ENCODE measurements around the gene SREBF2.

Gene SREBF2

GRCh38 chr22:41907436-41908401 is 74.8 kb downstream of the SREBF2 start:
- 85 to 87% methylated on average over 10 of the region's 10 CpGs for WGBS, 2 experiments
- peaks cover 8% of the 10 kb centered on the region for H3K4me1 ChIP-seq (ENCODE audit: control insufficient read depth, insufficient read depth, low read length)
- H3K9me3 ChIP-seq (ENCODE audit: control insufficient read depth, low read length), result no peaks in the 10 kb centered on the region
- no peak overlapping the region for H3K4me3 ChIP-seq (ENCODE audit: insufficient read depth, low read depth, low read length)
- peaks cover 10% of the 10 kb centered on the region for H3K36me3 ChIP-seq (ENCODE audit: control insufficient read depth, insufficient read depth, low read length)
- no peak overlapping the region for H3K27ac ChIP-seq (ENCODE audit: insufficient read depth, low read depth, low read length, poor library complexity, severe bottlenecking)
- H3K27me3 ChIP-seq (ENCODE audit: control insufficient read depth, insufficient read depth, low read length, poor library complexity, severe bottlenecking), result peaks cover 48% of the 10 kb centered on the region

- Histone ChIP-seq H3K27me3 (ENCODE audit: control insufficient read depth, insufficient read depth, low read length, poor library complexity, severe bottlenecking) (peaks cover 58% of the 10 kb centered on the region), H3K27ac (ENCODE audit: insufficient read depth, low read depth, low read length, poor library complexity, severe bottlenecking) (no peak overlapping the region), H3K4me3 (ENCODE audit: insufficient read depth, low read depth, low read length) (no peak overlapping the region), H3K4me1 (ENCODE audit: control insufficient read depth, insufficient read depth, low read length) (peaks cover 8% of the 10 kb centered on the region), H3K9me3 (ENCODE audit: control insufficient read depth, low read length) (no peaks in the 10 kb centered on the region), H3K36me3 (ENCODE audit: control insufficient read depth, insufficient read depth, low read length) (peaks cover 6% of the 10 kb centered on the region)
- WGBS, 2 experiments, result 80 to 83% methylated on average over 14 of the region's 14 CpGs
Measured at GRCh38 chr22:41908411-41909309, 75.8 kb downstream of the SREBF2 start.

GRCh38 chr22:41909310-41910049 is 76.6 kb downstream of the SREBF2 start:
- H3K27me3 ChIP-seq (ENCODE audit: control insufficient read depth, insufficient read depth, low read length, poor library complexity, severe bottlenecking), result peaks cover 66% of the 10 kb centered on the region
- 24 to 26% methylated on average over 55 of the region's 55 CpGs for WGBS, 2 experiments
- H3K27ac ChIP-seq (ENCODE audit: insufficient read depth, low read depth, low read length, poor library complexity, severe bottlenecking), result no peak overlapping the region
- no peaks in the 10 kb centered on the region for H3K9me3 ChIP-seq (ENCODE audit: control insufficient read depth, low read length)
- no peak overlapping the region for H3K4me3 ChIP-seq (ENCODE audit: insufficient read depth, low read depth, low read length)
- H3K36me3 ChIP-seq (ENCODE audit: control insufficient read depth, insufficient read depth, low read length), result peaks cover 6% of the 10 kb centered on the region
- H3K4me1 ChIP-seq (ENCODE audit: control insufficient read depth, insufficient read depth, low read length), result peaks cover 8% of the 10 kb centered on the region

- Histone ChIP-seq H3K4me3 (ENCODE audit: insufficient read depth, low read depth, low read length) (no peak overlapping the region), H3K27ac (ENCODE audit: insufficient read depth, low read depth, low read length, poor library complexity, severe bottlenecking) (no peak overlapping the region), H3K9me3 (ENCODE audit: control insufficient read depth, low read length) (no peaks in the 10 kb centered on the region), H3K4me1 (ENCODE audit: control insufficient read depth, insufficient read depth, low read length) (peaks cover 8% of the 10 kb centered on the region), H3K36me3 (ENCODE audit: control insufficient read depth, insufficient read depth, low read length) (no peaks in the 10 kb centered on the region), H3K27me3 (ENCODE audit: control insufficient read depth, insufficient read depth, low read length, poor library complexity, severe bottlenecking) (peaks cover 74% of the 10 kb centered on the region)
- WGBS, 2 experiments, result 4 to 5% methylated on average over 112 of the region's 112 CpGs
Measured at GRCh38 chr22:41910050-41911000, 77.4 kb downstream of the SREBF2 start.

GRCh38 chr22:41911001-41911611 is 78.2 kb downstream of the SREBF2 start:
- Histone ChIP-seq H3K4me3 (ENCODE audit: insufficient read depth, low read depth, low read length) (no peak overlapping the region), H3K36me3 (ENCODE audit: control insufficient read depth, insufficient read depth, low read length) (no peaks in the 10 kb centered on the region), H3K4me1 (ENCODE audit: control insufficient read depth, insufficient read depth, low read length) (peaks cover 8% of the 10 kb centered on the region), H3K27ac (ENCODE audit: insufficient read depth, low read depth, low read length, poor library complexity, severe bottlenecking) (no peak overlapping the region), H3K9me3 (ENCODE audit: control insufficient read depth, low read length) (no peaks in the 10 kb centered on the region), H3K27me3 (ENCODE audit: control insufficient read depth, insufficient read depth, low read length, poor library complexity, severe bottlenecking) (peaks cover 82% of the 10 kb centered on the region)
- WGBS, 2 experiments, result 19 to 22% methylated on average over 37 of the region's 37 CpGs

- 77 to 81% methylated on average over 9 of the region's 9 CpGs for WGBS, 2 experiments
- no peak overlapping the region for H3K27ac ChIP-seq (ENCODE audit: insufficient read depth, low read depth, low read length, poor library complexity, severe bottlenecking)
- no peak overlapping the region for H3K4me3 ChIP-seq (ENCODE audit: insufficient read depth, low read depth, low read length)
- H3K9me3 ChIP-seq (ENCODE audit: control insufficient read depth, low read length), result no peaks in the 10 kb centered on the region
- H3K27me3 ChIP-seq (ENCODE audit: control insufficient read depth, insufficient read depth, low read length, poor library complexity, severe bottlenecking), result peaks cover 96% of the 10 kb centered on the region
- H3K36me3 ChIP-seq (ENCODE audit: control insufficient read depth, insufficient read depth, low read length), result no peaks in the 10 kb centered on the region
- peaks cover 8% of the 10 kb centered on the region for H3K4me1 ChIP-seq (ENCODE audit: control insufficient read depth, insufficient read depth, low read length)
Measured at GRCh38 chr22:41912338-41913039, 79.6 kb downstream of the SREBF2 start.

GRCh38 chr22:41913040-41913719 is 80.3 kb downstream of the SREBF2 start:
- Histone ChIP-seq H3K27me3 (ENCODE audit: control insufficient read depth, insufficient read depth, low read length, poor library complexity, severe bottlenecking) (peaks cover 100% of the 10 kb centered on the region), H3K36me3 (ENCODE audit: control insufficient read depth, insufficient read depth, low read length) (no peaks in the 10 kb centered on the region), H3K9me3 (ENCODE audit: control insufficient read depth, low read length) (no peaks in the 10 kb centered on the region), H3K4me3 (ENCODE audit: insufficient read depth, low read depth, low read length) (no peak overlapping the region), H3K27ac (ENCODE audit: insufficient read depth, low read depth, low read length, poor library complexity, severe bottlenecking) (no peak overlapping the region), H3K4me1 (ENCODE audit: control insufficient read depth, insufficient read depth, low read length) (peaks cover 8% of the 10 kb centered on the region)
- WGBS, 2 experiments, result 60 to 61% methylated on average over 11 of the region's 11 CpGs

GRCh38 chr22:41913842-41914534 is 81.1 kb downstream of the SREBF2 start:
- 2% methylated on average over 79 of the region's 79 CpGs for WGBS, 2 experiments
- Histone ChIP-seq H3K4me1 (ENCODE audit: control insufficient read depth, insufficient read depth, low read length) (peaks cover 8% of the 10 kb centered on the region), H3K4me3 (ENCODE audit: insufficient read depth, low read depth, low read length) (no peak overlapping the region), H3K27me3 (ENCODE audit: control insufficient read depth, insufficient read depth, low read length, poor library complexity, severe bottlenecking) (peaks cover 100% of the 10 kb centered on the region), H3K27ac (ENCODE audit: insufficient read depth, low read depth, low read length, poor library complexity, severe bottlenecking) (no peak overlapping the region), H3K36me3 (ENCODE audit: control insufficient read depth, insufficient read depth, low read length) (no peaks in the 10 kb centered on the region), H3K9me3 (ENCODE audit: control insufficient read depth, low read length) (no peaks in the 10 kb centered on the region)

All from ectodermal cell (in vitro differentiated cells).